Stimulated activated CD4-positive, alpha-beta T cell treated with anti-CD3 and anti-CD28 coated beads, Interleukin-15, amount 100 ng/mL, for 1 hour (primary cell): ENCODE data around the gene HS6ST3.
"Not testable (repeated sequence)": the region's sequence is repeated elsewhere in the genome, so short reads cannot be mapped to it uniquely, and the experiment has no call there.

Experiments
- DNase-seq, 2 donors: peaks; one replicate each; pipeline ENCODE4 v3.0.0-alpha.2; 2020; ENCODE audit warnings: low read depth in 1 of 2, low spot score in 1 of 2

Gene HS6ST3

DNA sequence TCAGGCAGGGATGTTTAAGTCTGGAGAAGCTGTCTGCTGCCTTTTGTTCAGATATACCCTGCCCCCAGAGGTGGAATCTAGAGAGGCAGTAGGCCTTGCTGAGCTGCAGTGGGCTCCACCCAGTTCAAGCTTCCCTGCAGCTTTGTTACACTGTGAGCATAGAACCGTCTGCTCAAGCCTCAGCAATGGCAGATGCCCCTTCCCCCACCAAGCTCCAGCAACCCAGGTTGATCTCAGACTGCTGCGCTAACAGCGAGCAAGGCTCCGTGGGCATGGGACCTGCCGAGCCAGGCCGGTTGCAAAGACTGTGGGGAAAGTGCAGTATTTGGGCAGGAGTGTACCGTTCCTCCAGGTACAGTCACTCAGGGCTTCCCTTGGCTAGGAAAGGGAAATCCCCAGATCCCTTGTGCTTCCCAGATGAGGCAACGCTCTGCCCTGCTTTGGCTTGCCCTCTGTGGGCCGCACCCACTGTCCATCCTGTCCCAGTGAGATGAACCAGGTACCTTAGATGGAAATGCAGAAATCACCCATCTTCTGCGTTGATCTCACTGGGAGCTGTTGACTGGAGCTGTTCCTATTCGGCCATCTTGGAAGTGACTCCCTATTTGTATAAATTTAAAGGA lies 434.6 kb downstream of the HS6ST3 start:
- not testable (repeated sequence) for DNase-seq

- no peak for DNase-seq
These were observed 435.8 kb downstream of the HS6ST3 start for GRCh38 chr13:96525715-96526114.

GRCh38 chr13:96527497-96527896 lies 437.6 kb downstream of the HS6ST3 start:
- no peak for DNase-seq

GRCh38 chr13:96532804-96533203 lies 442.9 kb downstream of the HS6ST3 start:
- DNase-seq = no peak

DNA sequence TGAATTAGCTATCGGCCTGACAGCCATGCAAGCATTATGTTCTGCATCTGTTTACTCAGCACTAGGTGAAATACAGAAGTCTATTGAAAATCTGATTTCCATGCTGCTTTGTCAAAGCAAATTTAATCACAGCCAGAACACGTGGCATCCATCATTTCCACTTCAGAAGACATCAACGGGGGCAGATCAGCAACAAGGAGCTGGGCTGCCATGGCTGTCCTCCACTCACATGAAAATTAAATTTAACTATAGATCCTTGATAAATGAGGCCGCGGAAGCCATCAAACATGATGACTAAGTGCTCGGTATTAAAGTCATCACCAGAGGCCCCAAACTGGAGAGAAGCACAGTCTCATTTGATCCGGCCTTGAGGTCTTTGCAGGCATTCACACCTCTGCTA lies 443.5 kb downstream of the HS6ST3 start:
- DNase-seq = no peak

- DNase-seq = no peak
These were observed 449.9 kb downstream of the HS6ST3 start for GRCh38 chr13:96539791-96540190.

DNA sequence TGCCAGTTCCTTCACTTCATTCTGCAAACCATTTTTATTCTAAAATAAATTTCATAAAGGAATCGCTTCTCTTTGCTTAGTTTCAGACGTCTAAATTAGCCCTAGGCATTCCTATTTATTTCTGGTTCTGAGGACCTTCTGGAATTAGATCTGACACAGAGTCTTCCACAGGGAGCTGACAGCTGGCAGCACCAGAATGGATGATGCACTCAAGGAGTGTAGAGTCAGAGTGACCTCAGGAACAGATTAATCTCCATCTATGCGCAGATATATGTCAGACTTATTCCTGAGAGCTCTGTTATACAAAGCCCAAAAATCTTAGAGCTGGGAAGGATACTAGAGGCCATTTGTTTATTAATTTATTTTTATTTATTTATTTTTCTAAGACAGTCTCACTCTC lies 450.8 kb downstream of the HS6ST3 start:
- no peak for DNase-seq

- DNase-seq = no peak
These were observed 453.1 kb downstream of the HS6ST3 start for GRCh38 chr13:96542986-96543385.

- DNase-seq = no peak
These were observed 455.1 kb downstream of the HS6ST3 start for GRCh38 chr13:96544957-96545356.

GRCh38 chr13:96546463-96546862 lies 456.6 kb downstream of the HS6ST3 start:
- DNase-seq = no peak

DNA sequence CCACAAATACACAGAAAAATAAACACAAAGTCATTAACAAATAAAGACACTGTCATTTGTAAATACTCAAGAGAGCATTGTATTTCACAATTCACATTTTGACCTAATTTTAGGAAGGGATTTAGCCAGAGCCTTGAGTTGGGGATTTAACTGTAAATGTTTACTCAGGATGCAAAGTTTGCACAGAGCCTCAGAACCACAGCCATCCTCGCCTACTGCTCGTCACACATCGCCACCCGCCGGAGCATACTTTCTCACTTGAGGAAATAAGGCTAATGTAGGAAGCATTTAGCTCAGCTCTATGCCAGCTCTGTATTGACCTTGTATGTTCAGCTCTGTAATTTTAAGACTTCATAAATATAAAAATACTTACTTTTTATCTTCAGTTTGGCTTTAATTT lies 461.6 kb downstream of the HS6ST3 start:
- DNase-seq = no peak

- DNase-seq = no peak
These were observed 462.7 kb downstream of the HS6ST3 start for GRCh38 chr13:96552559-96552958.

DNA sequence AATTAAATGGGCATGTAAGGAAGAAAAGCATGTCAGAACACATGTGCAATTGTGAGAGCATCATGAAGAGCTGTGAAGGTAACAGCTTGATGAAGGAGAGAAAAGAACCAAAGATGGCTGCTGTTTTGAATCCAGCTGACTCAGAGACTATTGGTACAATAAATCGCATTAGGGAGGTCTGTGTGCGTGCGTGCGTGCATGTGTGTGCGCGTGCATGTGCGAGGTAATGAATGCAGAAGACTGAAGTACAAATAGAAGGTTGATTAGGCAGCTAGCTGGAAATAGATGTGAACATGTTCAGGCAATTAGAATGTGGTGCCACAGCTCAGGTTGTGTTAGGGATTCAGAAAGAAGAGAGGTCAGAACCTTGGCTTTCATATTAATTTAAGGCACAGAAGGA lies 463.9 kb downstream of the HS6ST3 start:
- no peak for DNase-seq

- DNase-seq = no peak
These were observed 483.7 kb downstream of the HS6ST3 start for GRCh38 chr13:96573563-96573962.

DNA sequence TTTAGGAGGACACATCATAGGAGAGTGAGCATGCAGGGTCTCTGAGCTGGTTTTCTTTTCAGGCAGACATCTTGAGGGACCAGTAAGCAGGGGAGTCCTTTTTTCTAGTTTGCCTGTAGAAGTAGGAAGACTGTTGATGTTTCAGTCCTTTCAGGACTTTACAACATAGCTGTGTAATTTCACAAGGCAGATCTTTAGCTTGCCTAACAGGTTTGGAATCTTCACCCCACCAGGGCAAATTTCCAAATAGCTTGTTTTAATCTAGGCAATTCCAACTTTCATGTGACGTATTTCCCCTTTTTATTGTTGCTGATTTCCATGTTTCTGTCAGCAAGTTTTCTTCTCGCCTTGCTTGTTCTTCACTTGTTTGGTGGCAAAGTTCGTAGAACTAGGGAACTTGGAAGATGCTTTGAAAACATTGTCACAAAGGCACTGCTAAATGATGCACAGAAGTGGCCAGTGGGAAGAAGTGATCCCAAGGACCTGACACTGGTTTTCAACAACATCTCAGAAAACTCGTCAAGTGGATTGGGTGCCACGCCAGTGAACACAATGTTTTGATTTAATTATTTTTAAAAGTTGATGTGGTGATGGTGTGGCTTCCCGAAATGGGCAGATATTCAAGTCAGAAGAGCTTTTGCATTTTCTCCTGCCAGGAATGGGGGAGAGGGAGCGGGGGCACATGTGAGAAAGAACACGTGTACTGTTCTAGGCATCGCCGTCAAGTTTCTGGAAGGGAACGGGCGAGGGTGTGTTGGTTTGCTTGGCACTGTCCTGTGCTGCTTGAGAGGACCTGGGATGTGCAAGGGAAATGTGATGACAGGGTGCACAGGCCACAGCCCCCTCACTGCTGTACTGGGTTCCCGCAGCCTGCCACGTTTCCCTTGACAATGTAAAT lies 485.8 kb downstream of the HS6ST3 start:
- DNase-seq = no peak

DNA sequence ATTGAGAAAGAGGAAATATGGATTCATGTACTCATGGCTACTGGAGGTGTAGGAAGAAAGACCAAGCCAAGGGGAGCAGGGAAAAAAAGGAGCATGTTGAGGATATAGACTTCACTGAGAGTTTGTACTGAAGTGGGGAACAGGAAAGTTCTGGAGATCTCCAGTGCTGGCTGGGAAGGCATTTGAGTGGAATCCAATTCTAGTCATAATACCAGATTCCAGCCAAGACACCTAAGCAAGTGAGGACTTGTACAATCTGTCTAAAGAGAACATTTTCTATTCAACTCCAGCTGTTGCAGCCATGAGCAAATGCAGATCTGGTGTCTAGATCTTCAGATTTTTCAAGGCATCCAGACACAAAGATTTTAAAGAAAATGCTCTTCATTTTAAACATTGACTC lies 491.8 kb downstream of the HS6ST3 start:
- no peak for DNase-seq

DNA sequence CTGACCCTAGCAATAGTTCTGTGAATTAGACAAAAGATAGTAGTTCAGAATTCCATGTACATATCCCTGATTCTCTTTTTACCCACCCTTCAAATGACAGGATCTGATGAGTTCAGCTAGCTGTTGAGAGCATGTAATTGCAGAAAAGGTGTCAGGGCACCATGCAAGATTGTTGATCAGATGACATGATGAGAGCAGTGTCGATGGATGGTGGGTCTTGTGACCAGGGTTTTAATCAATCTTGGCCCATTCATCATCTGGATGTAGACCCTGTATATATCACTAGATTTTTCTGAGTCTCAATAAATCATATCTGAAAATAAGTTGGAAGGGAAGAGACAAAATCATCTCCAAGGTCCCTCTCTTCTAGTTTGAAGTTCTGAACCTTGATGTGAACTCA lies 525.3 kb downstream of the HS6ST3 start:
- DNase-seq = no peak

GRCh38 chr13:96617528-96617927 lies 527.6 kb downstream of the HS6ST3 start:
- DNase-seq = no peak

DNA sequence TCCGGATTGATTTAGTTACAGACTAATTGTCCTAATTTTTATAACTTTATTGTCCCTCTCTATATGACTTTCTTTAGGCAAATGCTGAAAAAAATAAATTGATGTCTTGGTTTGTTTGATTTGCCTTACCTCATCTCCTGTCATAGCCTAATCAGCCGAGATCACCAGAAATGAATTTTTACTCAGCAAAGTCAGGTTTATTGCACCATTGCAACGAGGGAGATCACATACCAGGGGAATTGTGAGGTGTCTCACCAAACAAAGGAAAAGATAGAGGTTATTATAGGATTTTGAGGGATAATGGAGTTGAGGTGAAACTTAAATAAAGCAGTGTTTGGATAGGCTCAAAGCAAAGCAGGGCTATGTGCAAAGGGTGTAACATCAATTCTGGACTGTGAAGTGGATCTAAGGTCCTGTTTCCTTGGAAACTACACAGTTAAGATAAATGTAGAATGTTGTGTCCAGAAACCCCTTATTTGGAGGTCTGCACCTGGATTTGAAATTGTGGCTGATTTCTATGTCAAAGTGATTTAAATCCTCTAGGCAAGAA lies 531.8 kb downstream of the HS6ST3 start:
- DNase-seq = no peak

DNA sequence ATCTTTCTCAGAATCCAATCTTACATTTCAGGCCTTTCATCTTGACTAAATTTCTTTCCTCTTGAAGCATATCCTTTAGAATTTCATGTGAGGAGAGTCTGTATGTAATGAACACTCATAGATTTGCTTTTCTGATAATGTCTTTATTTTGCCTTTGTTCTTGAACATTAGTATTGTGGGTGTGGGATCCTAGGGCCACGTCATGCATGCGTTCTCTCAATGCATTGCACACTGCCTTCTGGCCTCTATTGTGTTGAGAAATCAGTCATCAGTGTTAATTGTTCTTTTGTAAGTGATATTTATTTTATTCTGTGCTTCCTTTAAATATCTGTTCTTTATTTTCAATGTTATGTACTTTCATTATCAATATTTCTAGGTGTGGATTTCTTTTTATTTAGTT lies 539.4 kb downstream of the HS6ST3 start:
- DNase-seq = no peak

DNA sequence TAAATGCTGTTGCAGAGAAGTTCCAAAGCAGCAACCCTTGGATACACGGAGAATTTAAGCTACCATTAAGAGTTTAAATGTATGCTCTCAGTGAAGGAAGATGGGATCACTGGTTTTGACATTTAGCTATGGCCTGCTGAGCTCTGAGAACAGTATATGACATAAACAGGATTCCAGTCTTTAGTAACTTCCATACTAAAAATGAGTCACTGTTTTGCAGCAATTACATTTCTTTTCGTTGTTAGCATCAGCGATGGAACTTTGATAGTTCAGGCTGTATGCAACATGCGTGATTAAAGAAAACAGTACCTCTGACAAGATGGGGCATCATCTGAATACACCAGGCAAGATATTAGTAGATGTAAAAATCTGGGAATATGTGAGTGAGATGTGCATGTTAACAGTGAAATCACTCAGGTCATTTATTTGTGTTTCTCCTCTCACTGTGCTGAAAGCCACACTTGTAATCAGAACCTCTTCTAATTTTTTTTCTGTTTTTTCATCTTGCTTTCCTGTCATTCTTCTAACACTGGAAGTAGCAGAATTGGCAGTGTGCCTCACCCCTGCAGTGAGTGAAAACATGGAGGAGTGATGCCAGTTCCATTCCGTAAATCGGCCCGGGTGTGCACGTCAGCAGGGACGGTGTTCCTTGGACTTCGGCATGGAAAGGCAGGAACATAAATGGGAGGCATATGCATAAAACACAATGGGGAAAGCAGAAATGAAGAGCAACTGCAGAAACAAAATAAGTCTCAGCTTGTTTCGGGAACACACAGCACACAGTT lies 542.8 kb downstream of the HS6ST3 start:
- no peak for DNase-seq
